HepG2 (cell line): ENCODE data around the gene ZNF184. TPM values are rescaled to one million over a fixed set of nuclear protein-coding genes. Genes with fewer than 3 reads are reported as not detected.

Source experiments
- ARNTL ChIP-seq: sonication (generic); formaldehyde crosslinking; IDR thresholded peaks from 2 replicates; pipeline ENCODE4 v1.4.0; 2020; ENCODE audit warnings: mild to moderate bottlenecking, missing genetic modification reagents
- ATRX ChIP-seq: sonication (generic); formaldehyde crosslinking; IDR thresholded peaks from 2 replicates; pipeline ENCODE4 v1.4.0; 2020; ENCODE audit warnings: missing genetic modification reagents, borderline replicate concordance
- CAMTA2 ChIP-seq: sonication (generic); formaldehyde crosslinking; IDR thresholded peaks from 2 replicates; pipeline ENCODE4 v1.4.0; 2020; ENCODE audit warnings: mild to moderate bottlenecking, missing genetic modification reagents, borderline replicate concordance
- DDIT3 ChIP-seq: sonication (generic); formaldehyde crosslinking; IDR thresholded peaks from 2 replicates; pipeline ENCODE4 v1.4.0; 2020; ENCODE audit warnings: mild to moderate bottlenecking, missing genetic modification reagents
- FOXO1 ChIP-seq: sonication (generic); formaldehyde crosslinking; IDR thresholded peaks from 2 replicates; pipeline ENCODE4 v1.4.0; 2020; ENCODE audit warnings: missing genetic modification reagents
- HMGA1 ChIP-seq: sonication (generic); formaldehyde crosslinking; conservative IDR thresholded peaks from 2 replicates; pipeline ENCODE4 v1.4.0; 2020; ENCODE audit warnings: missing genetic modification reagents
- IKZF1 ChIP-seq: fragments of 450-650 bp; IDR thresholded peaks from 2 replicates; pipeline ENCODE4 v1.7.1; 2016
- PHB2 ChIP-seq: fragments of 450-650 bp; IDR thresholded peaks from 2 replicates; pipeline ENCODE4 v1.6.1; 2018; ENCODE audit not compliant: partially characterized antibody
- RFXAP ChIP-seq: sonication (generic); formaldehyde crosslinking; IDR thresholded peaks from 2 replicates; pipeline ENCODE4 v1.4.0; 2020; ENCODE audit warnings: missing genetic modification reagents, borderline replicate concordance
- SALL1 ChIP-seq: sonication (generic); formaldehyde crosslinking; IDR thresholded peaks from 2 replicates; pipeline ENCODE4 v1.8.0; 2022; ENCODE audit warnings: mild to moderate bottlenecking, missing genetic modification reagents
- TEAD2 ChIP-seq: sonication (generic); formaldehyde crosslinking; IDR thresholded peaks from 2 replicates; pipeline ENCODE4 v1.9.0; 2021; ENCODE audit warnings: missing genetic modification reagents
- ZBTB21 ChIP-seq: sonication (generic); formaldehyde crosslinking; IDR thresholded peaks from 2 replicates; pipeline ENCODE4 v1.4.0; 2020; ENCODE audit warnings: missing genetic modification reagents
- ZBTB7B ChIP-seq: sonication (generic); formaldehyde crosslinking; IDR thresholded peaks from 2 replicates; pipeline ENCODE4 v1.4.0; 2020; ENCODE audit warnings: missing genetic modification reagents
- ZFP62 ChIP-seq: sonication (generic); formaldehyde crosslinking; IDR thresholded peaks from 2 replicates; pipeline ENCODE4 v1.4.0; 2020; ENCODE audit warnings: missing genetic modification reagents
- ZNF225 ChIP-seq: sonication (generic); formaldehyde crosslinking; IDR thresholded peaks from 2 replicates; pipeline ENCODE4 v1.4.0; 2020; ENCODE audit warnings: mild to moderate bottlenecking, missing genetic modification reagents
- ZNF550 ChIP-seq: sonication (generic); formaldehyde crosslinking; IDR thresholded peaks from 2 replicates; pipeline ENCODE4 v1.4.0; 2020; ENCODE audit warnings: mild to moderate bottlenecking, missing genetic modification reagents, borderline replicate concordance
- ZNF556 ChIP-seq: sonication (generic); formaldehyde crosslinking; IDR thresholded peaks from 2 replicates; pipeline ENCODE4 v1.4.0; 2020; ENCODE audit warnings: mild to moderate bottlenecking, missing genetic modification reagents, borderline replicate concordance
- ZNF567 ChIP-seq: sonication (generic); formaldehyde crosslinking; IDR thresholded peaks from 2 replicates; pipeline ENCODE4 v1.8.1; 2023; ENCODE audit warnings: mild to moderate bottlenecking, missing genetic modification reagents, borderline replicate concordance
- ZSCAN29 ChIP-seq: sonication (generic); formaldehyde crosslinking; conservative IDR thresholded peaks from 2 replicates; pipeline ENCODE4 v1.4.0; 2020; ENCODE audit warnings: mild to moderate bottlenecking, missing genetic modification reagents
- polyA plus RNA-seq, 8 experiments: library from polyadenylated mRNA; depleted of rRNA in 3 of 8; stranded (reverse) in 7 of 8; unstranded in 1 of 8; fragments of >200 nt; fragmentation: Illumina TruSeq in 4 of 8; extraction: Trizol in 4 of 8; gene quantifications; 2 replicates each; pipeline versions ENCODE4 v1.2.1 to v1.2.3, GENCODE V29; 2011 to 2016; ENCODE audit warnings: low read depth in 4 of 8, missing spikeins in 1 of 8, mixed read lengths in 1 of 8; ENCODE audit not compliant: insufficient read depth in 1 of 8
- total RNA-seq, 5 experiments: library from RNA; depleted of rRNA; stranded (reverse); fragments of >200 nt; fragmentation: Illumina TruSeq; extraction: Trizol; gene quantifications; 2 replicates each; pipeline ENCODE4 v1.2.3, GENCODE V29; 2016; ENCODE audit warnings: low read depth in 1 of 5
- TF ChIP-seq, protein P1 (sequence below): IDR thresholded peaks from 2 replicates; pipeline ENCODE4 v1.6.1; 2016; ENCODE audit warnings: missing compliant biosample characterization, missing genetic modification reagents, borderline replicate concordance
- TF ChIP-seq, protein P2 (sequence below): sonication (generic); formaldehyde crosslinking; IDR thresholded peaks from 2 replicates; pipeline ENCODE4 v1.8.0; 2022; ENCODE audit warnings: mild to moderate bottlenecking, missing genetic modification reagents
- TF ChIP-seq, protein P3 (sequence below): sonication (generic); formaldehyde crosslinking; IDR thresholded peaks from 2 replicates; pipeline ENCODE4 v1.4.0; 2020; ENCODE audit warnings: missing genetic modification reagents
- TF ChIP-seq, protein P4 (sequence below), 2 experiments: IDR thresholded peaks; 2 replicates each; pipeline ENCODE4 v1.6.1; 2011 to 2012; ENCODE audit warnings: low read length in 2 of 2, borderline replicate concordance in 1 of 2, low read depth in 1 of 2, mild to moderate bottlenecking in 1 of 2, moderate library complexity in 1 of 2

Gene ZNF184
- total and polyA plus RNA-seq, 2 of the 13 experiments (the other 11 are each of a cell fraction or from before 2014, with no cell fraction given) = 2.1 to 10.1 TPM

DNA sequence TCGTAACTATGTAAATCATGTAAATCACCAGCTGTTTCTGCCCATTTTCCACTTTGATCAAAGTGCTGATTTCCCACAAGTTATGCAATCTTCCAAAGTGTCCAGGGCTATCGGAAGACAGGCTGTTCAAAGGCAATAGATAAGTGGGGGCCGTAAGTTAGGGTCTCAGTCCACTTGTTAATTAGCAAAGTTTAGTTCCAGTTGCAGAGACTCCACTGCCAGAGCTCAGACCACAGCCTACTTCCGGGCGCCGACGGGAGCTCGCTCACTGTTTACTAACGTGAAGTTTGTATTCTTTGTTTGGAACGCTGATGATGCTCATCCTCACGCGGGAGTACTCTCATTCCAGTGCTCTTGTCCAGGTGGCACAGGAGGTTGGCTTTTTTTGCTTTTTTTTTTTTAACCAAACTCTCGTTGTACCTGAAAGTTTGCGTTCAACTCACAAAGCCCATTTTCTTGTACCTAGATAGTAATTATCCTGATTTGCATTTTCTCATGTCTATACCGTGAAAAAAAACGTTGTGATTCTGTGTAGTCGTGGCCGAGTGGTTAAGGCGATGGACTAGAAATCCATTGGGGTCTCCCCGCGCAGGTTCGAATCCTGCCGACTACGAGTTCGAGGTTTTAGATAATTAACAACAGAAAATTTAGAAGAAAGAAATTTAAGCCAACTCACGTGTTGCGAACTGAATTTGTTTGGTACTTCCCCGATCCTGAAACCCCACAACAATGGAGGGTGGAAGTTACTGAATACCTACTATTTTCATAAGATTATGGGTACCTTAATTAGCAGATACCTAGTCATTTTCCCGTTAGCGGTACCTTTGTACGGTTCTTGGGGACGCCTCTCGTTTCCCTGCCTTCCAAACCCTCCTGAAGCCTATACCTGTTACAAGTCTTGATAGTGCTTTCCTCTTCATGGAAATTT, 29.9 kb upstream of the ZNF184 start (continued):
- TF ChIP-seq RFXAP (CRISPR knock-in tag) = no peak
- TF ChIP-seq ZBTB21 (CRISPR knock-in tag) = 0 out of 2 replicates have a peak, but pooled peaks have one; percentile 43
- TF ChIP-seq ZNF225 (CRISPR knock-in tag) = no peak
- no peak for TF ChIP-seq IKZF1
- no peak for TF ChIP-seq DDIT3 (CRISPR knock-in tag)
- TF ChIP-seq, protein P1, sequence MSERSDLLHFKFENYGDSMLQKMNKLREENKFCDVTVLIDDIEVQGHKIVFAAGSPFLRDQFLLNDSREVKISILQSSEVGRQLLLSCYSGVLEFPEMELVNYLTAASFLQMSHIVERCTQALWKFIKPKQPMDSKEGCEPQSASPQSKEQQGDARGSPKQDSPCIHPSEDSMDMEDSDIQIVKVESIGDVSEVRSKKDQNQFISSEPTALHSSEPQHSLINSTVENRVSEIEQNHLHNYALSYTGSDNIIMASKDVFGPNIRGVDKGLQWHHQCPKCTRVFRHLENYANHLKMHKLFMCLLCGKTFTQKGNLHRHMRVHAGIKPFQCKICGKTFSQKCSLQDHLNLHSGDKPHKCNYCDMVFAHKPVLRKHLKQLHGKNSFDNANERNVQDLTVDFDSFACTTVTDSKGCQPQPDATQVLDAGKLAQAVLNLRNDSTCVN (CRISPR knock-in tag) = no peak
- no peak for TF ChIP-seq PHB2
- no peak for TF ChIP-seq HMGA1 (CRISPR knock-in tag)
- TF ChIP-seq, protein P2, sequence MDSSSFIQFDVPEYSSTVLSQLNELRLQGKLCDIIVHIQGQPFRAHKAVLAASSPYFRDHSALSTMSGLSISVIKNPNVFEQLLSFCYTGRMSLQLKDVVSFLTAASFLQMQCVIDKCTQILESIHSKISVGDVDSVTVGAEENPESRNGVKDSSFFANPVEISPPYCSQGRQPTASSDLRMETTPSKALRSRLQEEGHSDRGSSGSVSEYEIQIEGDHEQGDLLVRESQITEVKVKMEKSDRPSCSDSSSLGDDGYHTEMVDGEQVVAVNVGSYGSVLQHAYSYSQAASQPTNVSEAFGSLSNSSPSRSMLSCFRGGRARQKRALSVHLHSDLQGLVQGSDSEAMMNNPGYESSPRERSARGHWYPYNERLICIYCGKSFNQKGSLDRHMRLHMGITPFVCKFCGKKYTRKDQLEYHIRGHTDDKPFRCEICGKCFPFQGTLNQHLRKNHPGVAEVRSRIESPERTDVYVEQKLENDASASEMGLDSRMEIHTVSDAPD = no peak
- no peak; the same call in 1 of the 2 replicates for TF ChIP-seq FOXO1 (CRISPR knock-in tag)
- TF ChIP-seq ZNF556 (CRISPR knock-in tag) = no peak
- TF ChIP-seq, protein P3, sequence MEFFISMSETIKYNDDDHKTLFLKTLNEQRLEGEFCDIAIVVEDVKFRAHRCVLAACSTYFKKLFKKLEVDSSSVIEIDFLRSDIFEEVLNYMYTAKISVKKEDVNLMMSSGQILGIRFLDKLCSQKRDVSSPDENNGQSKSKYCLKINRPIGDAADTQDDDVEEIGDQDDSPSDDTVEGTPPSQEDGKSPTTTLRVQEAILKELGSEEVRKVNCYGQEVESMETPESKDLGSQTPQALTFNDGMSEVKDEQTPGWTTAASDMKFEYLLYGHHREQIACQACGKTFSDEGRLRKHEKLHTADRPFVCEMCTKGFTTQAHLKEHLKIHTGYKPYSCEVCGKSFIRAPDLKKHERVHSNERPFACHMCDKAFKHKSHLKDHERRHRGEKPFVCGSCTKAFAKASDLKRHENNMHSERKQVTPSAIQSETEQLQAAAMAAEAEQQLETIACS (CRISPR knock-in tag) = no peak
- TF ChIP-seq ZNF550 (CRISPR knock-in tag) = no peak
- no peak for TF ChIP-seq CAMTA2 (CRISPR knock-in tag)
- no peak for TF ChIP-seq ZFP62 (CRISPR knock-in tag)
- TF ChIP-seq, protein P4, sequence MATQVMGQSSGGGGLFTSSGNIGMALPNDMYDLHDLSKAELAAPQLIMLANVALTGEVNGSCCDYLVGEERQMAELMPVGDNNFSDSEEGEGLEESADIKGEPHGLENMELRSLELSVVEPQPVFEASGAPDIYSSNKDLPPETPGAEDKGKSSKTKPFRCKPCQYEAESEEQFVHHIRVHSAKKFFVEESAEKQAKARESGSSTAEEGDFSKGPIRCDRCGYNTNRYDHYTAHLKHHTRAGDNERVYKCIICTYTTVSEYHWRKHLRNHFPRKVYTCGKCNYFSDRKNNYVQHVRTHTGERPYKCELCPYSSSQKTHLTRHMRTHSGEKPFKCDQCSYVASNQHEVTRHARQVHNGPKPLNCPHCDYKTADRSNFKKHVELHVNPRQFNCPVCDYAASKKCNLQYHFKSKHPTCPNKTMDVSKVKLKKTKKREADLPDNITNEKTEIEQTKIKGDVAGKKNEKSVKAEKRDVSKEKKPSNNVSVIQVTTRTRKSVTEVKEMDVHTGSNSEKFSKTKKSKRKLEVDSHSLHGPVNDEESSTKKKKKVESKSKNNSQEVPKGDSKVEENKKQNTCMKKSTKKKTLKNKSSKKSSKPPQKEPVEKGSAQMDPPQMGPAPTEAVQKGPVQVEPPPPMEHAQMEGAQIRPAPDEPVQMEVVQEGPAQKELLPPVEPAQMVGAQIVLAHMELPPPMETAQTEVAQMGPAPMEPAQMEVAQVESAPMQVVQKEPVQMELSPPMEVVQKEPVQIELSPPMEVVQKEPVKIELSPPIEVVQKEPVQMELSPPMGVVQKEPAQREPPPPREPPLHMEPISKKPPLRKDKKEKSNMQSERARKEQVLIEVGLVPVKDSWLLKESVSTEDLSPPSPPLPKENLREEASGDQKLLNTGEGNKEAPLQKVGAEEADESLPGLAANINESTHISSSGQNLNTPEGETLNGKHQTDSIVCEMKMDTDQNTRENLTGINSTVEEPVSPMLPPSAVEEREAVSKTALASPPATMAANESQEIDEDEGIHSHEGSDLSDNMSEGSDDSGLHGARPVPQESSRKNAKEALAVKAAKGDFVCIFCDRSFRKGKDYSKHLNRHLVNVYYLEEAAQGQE (IDR thresholded peaks at IDR 0.05; ENCODE audit: borderline replicate concordance in 1 of 2, low read depth in 1 of 2, low read length in 2 of 2) = no peak
- no peak for TF ChIP-seq ZNF567 (CRISPR knock-in tag)
- TF ChIP-seq ZSCAN29 (CRISPR knock-in tag) = peak; percentile 99
- TF ChIP-seq ZBTB7B (CRISPR knock-in tag) = no peak
- TF ChIP-seq ATRX = no peak
- TF ChIP-seq ARNTL (CRISPR knock-in tag) = no peak
- TF ChIP-seq TEAD2 (CRISPR knock-in tag) = no peak
- no peak; the same call in 1 of the 2 replicates for TF ChIP-seq SALL1
